HEK293 (cell line): ENCODE measurements around the gene LAMTOR1.

Experiments
- CTCF ChIA-PET: fragments of 350-600 bp; formaldehyde crosslinking; extraction: SDS; loops from one replicate; lab custom pipeline; 2021; ENCODE audit warnings: antibody characterized with exemption; lab: Yijun Ruan, JAX
- POLR2A ChIA-PET: fragments of 300-600 bp; formaldehyde crosslinking; extraction: SDS; loops from one replicate; lab custom pipeline; 2020; ENCODE audit warnings: antibody characterized with exemption, inconsistent platforms; lab: Yijun Ruan, JAX
- H3K27ac ChIP-seq: fragments of 200-500 bp; sonication (Bioruptor generic); 2 replicates; pipeline ENCODE4 v1.5.1; 2014; ENCODE audit warnings: low read depth, low read length, control low read depth, inconsistent platforms; ENCODE audit errors: extremely low read depth
- H3K36me3 ChIP-seq, 2 experiments: fragments of 200-500 bp in 1 of 2; sonication (Bioruptor generic) in 1 of 2; 1 replicate in 1 of 2; 2 replicates in 1 of 2; pipeline ENCODE4 v1.5.1; 2014 to 2017; ENCODE audit warnings: inconsistent platforms in 2 of 2, low read length in 2 of 2; ENCODE audit not compliant: control insufficient read depth in 2 of 2, insufficient read depth in 1 of 2
- H3K4me1 ChIP-seq: fragments of 200-500 bp; sonication (Bioruptor generic); 2 replicates; pipeline ENCODE4 v1.5.1; 2014; ENCODE audit warnings: mild to moderate bottlenecking, low read length, inconsistent platforms; ENCODE audit not compliant: control insufficient read depth, insufficient read depth
- H3K4me3 ChIP-seq: 2 replicates; pipeline ENCODE4 v1.5.1; 2011; ENCODE audit warnings: low read depth, mild to moderate bottlenecking, control low read depth, low read length, moderate library complexity
- H3K9me3 ChIP-seq: fragments of 200-500 bp; sonication (Bioruptor generic); 2 replicates; pipeline ENCODE4 v1.5.1; 2014; ENCODE audit warnings: low read depth, low read length, inconsistent platforms; ENCODE audit not compliant: control insufficient read depth, insufficient read depth
- AEBP2 ChIP-seq: fragments of 450-650 bp; formaldehyde crosslinking; IDR thresholded peaks from 2 replicates; pipeline ENCODE4 v1.5.1; 2016; ENCODE audit warnings: missing biosample characterization, missing genetic modification characterization, borderline replicate concordance
- GLI4 ChIP-seq: fragments of 450-650 bp; formaldehyde crosslinking; IDR thresholded peaks from 2 replicates; pipeline ENCODE4 v1.5.1; 2016; ENCODE audit warnings: missing biosample characterization, missing genetic modification characterization
- PRDM1 ChIP-seq: fragments of 450-650 bp; formaldehyde crosslinking; IDR thresholded peaks from 2 replicates; pipeline ENCODE4; 2016; ENCODE audit warnings: missing biosample characterization, missing genetic modification characterization
- PRDM10 ChIP-seq: fragments of 450-650 bp; formaldehyde crosslinking; IDR thresholded peaks from 2 replicates; pipeline ENCODE4 v1.5.1; 2016; ENCODE audit warnings: missing biosample characterization, missing genetic modification characterization
- SP7 ChIP-seq: fragments of 450-650 bp; formaldehyde crosslinking; IDR thresholded peaks from 2 replicates; pipeline ENCODE4 v1.5.1; 2016; ENCODE audit warnings: missing biosample characterization, missing genetic modification characterization
- ZFP69B ChIP-seq: fragments of 450-650 bp; formaldehyde crosslinking; IDR thresholded peaks from 2 replicates; pipeline ENCODE4 v1.5.1; 2016; ENCODE audit warnings: missing biosample characterization, missing genetic modification characterization
- ZNF16 ChIP-seq: fragments of 450-650 bp; formaldehyde crosslinking; IDR thresholded peaks from 2 replicates; pipeline ENCODE4 v1.5.1; 2016; ENCODE audit warnings: low read depth, missing biosample characterization, missing genetic modification characterization
- ZNF18 ChIP-seq: fragments of 450-650 bp; formaldehyde crosslinking; IDR thresholded peaks from 2 replicates; pipeline ENCODE4 v1.5.1; 2016; ENCODE audit warnings: missing biosample characterization, missing genetic modification characterization
- ZNF510 ChIP-seq: fragments of 450-650 bp; formaldehyde crosslinking; IDR thresholded peaks from 2 replicates; pipeline ENCODE4 v1.5.1; 2018; ENCODE audit warnings: mild to moderate bottlenecking, missing genetic modification characterization, missing biosample characterization; ENCODE audit not compliant: insufficient replicate concordance
- ZNF513 ChIP-seq: fragments of 450-650 bp; IDR thresholded peaks from 2 replicates; pipeline ENCODE4 v1.5.1; 2018; ENCODE audit warnings: missing biosample characterization, missing genetic modification characterization
- ZNF549 ChIP-seq: fragments of 450-650 bp; IDR thresholded peaks from 2 replicates; pipeline ENCODE4 v1.5.1; 2018; ENCODE audit warnings: missing biosample characterization, missing genetic modification characterization, mild to moderate bottlenecking, inconsistent platforms, moderate library complexity
- ZNF560 ChIP-seq: fragments of 450-650 bp; formaldehyde crosslinking; IDR thresholded peaks from 2 replicates; pipeline ENCODE4 v1.5.1; 2017; ENCODE audit warnings: missing biosample characterization, missing genetic modification characterization, borderline replicate concordance
- ZNF76 ChIP-seq: fragments of 450-650 bp; formaldehyde crosslinking; IDR thresholded peaks from 2 replicates; pipeline ENCODE4; 2016; ENCODE audit warnings: low read depth, missing biosample characterization, missing genetic modification characterization, borderline replicate concordance
- ZNF785 ChIP-seq: fragments of 450-650 bp; formaldehyde crosslinking; IDR thresholded peaks from 2 replicates; pipeline ENCODE4 v1.5.1; 2016; ENCODE audit warnings: missing biosample characterization, missing genetic modification characterization
- ZSCAN23 ChIP-seq: fragments of 450-650 bp; formaldehyde crosslinking; IDR thresholded peaks from 2 replicates; pipeline ENCODE4 v1.5.1; 2016; ENCODE audit warnings: missing biosample characterization, missing genetic modification characterization
- ZXDB ChIP-seq: fragments of 450-650 bp; formaldehyde crosslinking; IDR thresholded peaks from 2 replicates; pipeline ENCODE4 v1.5.1; 2016; ENCODE audit warnings: missing biosample characterization, missing genetic modification characterization
- TF ChIP-seq, protein P1 (sequence below): fragments of 450-650 bp; formaldehyde crosslinking; IDR thresholded peaks from 2 replicates; pipeline ENCODE4 v1.5.1; 2016; ENCODE audit warnings: missing biosample characterization, missing genetic modification characterization
- TF ChIP-seq, protein P2 (sequence below): fragments of 450-650 bp; formaldehyde crosslinking; IDR thresholded peaks from 2 replicates; pipeline ENCODE4 v1.5.1; 2017; ENCODE audit warnings: missing biosample characterization, missing genetic modification characterization
- TF ChIP-seq, protein P3 (sequence below): fragments of 450-650 bp; formaldehyde crosslinking; IDR thresholded peaks from 2 replicates; pipeline ENCODE4 v1.5.1; 2016; ENCODE audit warnings: missing biosample characterization, missing genetic modification characterization

The LAMTOR1 gene

GRCh38 chr11:72081821-72082453 lies 21.2 kb downstream of the LAMTOR1 start:
- H3K4me1 ChIP-seq: no peaks in the 10 kb centered on the region
- peaks cover 0 to 3% of the 10 kb centered on the region in 2 experiments; a peak in 1 of 3 replicates for H3K36me3 ChIP-seq
- CTCF ChIA-PET: interaction anchor here (0.7 to 2.3 kb wide), 7 partner anchors 9 to 112 kb away, joined by 3 to 17 read pairs (median 5); no protein-coding TSS in a partner anchor
- TF ChIP-seq ZNF785 (tag by site-specific recombination) (no peak), ZSCAN23 (no peak), ZNF18 (no peak), ZFP69B (no peak), ZNF510 (tag by site-specific recombination) (no peak), AEBP2 (tag by site-specific recombination) (no peak), PRDM10 (no peak), PRDM1 (tag by site-specific recombination) (no peak), GLI4 (tag by site-specific recombination) (no peak), ZNF16 (tag by site-specific recombination) (no peak), ZNF513 (no peak), ZNF76 (tag by site-specific recombination) (no peak), SP7 (no peak), ZNF560 (tag by site-specific recombination) (no peak), ZXDB (tag by site-specific recombination) (no peak), ZNF549 (no peak)
- TF ChIP-seq, protein P1, sequence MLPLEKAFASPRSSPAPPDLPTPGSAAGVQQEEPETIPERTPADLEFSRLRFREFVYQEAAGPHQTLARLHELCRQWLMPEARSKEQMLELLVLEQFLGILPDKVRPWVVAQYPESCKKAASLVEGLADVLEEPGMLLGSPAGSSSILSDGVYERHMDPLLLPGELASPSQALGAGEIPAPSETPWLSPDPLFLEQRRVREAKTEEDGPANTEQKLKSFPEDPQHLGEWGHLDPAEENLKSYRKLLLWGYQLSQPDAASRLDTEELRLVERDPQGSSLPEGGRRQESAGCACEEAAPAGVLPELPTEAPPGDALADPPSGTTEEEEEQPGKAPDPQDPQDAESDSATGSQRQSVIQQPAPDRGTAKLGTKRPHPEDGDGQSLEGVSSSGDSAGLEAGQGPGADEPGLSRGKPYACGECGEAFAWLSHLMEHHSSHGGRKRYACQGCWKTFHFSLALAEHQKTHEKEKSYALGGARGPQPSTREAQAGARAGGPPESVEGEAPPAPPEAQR (tag by site-specific recombination): no peak
- TF ChIP-seq, protein P2, sequence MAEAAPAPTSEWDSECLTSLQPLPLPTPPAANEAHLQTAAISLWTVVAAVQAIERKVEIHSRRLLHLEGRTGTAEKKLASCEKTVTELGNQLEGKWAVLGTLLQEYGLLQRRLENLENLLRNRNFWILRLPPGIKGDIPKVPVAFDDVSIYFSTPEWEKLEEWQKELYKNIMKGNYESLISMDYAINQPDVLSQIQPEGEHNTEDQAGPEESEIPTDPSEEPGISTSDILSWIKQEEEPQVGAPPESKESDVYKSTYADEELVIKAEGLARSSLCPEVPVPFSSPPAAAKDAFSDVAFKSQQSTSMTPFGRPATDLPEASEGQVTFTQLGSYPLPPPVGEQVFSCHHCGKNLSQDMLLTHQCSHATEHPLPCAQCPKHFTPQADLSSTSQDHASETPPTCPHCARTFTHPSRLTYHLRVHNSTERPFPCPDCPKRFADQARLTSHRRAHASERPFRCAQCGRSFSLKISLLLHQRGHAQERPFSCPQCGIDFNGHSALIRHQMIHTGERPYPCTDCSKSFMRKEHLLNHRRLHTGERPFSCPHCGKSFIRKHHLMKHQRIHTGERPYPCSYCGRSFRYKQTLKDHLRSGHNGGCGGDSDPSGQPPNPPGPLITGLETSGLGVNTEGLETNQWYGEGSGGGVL: no peak
- TF ChIP-seq, protein P3, sequence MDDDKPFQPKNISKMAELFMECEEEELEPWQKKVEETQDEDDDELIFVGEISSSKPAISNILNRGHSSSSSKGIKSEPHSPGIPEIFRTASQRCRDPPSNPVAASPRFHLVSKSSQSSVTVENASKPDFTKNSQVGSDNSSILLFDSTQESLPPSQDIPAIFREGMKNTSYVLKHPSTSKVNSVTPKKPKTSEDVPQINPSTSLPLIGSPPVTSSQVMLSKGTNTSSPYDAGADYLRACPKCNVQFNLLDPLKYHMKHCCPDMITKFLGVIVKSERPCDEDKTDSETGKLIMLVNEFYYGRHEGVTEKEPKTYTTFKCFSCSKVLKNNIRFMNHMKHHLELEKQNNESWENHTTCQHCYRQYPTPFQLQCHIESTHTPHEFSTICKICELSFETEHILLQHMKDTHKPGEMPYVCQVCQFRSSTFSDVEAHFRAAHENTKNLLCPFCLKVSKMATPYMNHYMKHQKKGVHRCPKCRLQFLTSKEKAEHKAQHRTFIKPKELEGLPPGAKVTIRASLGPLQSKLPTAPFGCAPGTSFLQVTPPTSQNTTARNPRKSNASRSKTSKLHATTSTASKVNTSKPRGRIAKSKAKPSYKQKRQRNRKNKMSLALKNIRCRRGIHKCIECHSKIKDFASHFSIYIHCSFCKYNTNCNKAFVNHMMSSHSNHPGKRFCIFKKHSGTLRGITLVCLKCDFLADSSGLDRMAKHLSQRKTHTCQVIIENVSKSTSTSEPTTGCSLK: no peak
- TF ChIP-seq, all 188 proteins: peak for 0
- H3K4me3 ChIP-seq: no peak overlapping the region
- no peaks in the 10 kb centered on the region for H3K9me3 ChIP-seq
- H3K27ac ChIP-seq: no peak overlapping the region
- POLR2A ChIA-PET: interaction anchor here (0.6 to 1.8 kb wide), 6 partner anchors 13 to 50 kb away, joined by 3 to 6 read pairs (median 3); partner anchors contain the start of gene ANAPC15
